ENCODE measurements around the gene SNX27.
"Not testable (repeated sequence)": the region's sequence is repeated elsewhere in the genome, so short reads cannot be mapped to it uniquely, and the experiment has no call there.

The SNX27 gene

DNA sequence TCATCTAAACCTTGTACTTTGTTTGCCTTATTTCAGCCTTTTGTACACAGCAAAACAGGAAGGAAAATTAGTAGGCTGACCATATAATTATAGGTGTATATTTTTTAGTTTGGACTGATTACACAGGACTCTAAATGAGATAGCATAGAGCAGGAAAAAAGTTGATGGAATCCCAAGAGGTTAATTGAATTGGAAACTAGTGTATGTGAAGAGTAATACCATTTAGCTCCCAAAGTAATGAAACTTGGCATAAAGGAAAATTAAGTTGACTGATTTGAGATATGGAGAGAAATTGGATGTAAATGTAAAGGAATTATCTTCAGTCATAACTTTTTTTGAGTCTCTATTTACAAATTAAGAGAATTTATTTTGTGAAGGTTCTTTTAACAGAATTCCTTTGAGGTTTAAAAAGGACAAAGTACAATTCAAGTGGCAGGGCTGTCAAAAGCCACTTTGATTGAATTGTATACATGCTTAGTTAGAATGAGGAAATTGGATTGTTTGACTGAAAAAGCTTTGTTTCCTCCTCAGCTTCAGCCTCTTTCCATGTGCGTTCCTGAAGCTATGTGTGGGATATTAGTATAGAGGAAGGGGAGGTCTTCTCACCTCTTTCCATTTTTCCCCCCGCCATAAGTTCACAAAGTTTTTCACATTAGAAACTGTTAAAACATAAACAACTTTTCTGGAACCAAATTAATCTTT, 26.4 kb downstream of the SNX27 start:
- DNase-seq = no peak

DNA sequence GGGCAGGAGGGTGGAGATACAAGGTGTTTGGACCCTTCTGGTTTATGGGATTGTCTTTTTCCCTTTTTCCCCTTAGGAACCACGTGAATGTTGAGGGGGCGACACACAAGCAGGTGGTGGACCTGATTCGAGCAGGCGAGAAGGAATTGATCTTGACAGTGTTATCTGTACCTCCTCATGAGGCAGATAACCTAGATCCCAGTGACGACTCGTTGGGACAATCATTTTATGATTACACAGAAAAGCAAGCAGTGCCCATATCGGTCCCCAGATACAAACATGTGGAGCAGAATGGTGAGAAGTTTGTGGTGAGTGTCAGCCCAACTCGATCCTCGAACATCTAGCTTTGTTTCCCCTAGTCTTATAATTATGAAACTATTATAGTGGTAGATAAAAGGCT, 27.0 kb downstream of the SNX27 start:
- DNase-seq = no peak

DNA sequence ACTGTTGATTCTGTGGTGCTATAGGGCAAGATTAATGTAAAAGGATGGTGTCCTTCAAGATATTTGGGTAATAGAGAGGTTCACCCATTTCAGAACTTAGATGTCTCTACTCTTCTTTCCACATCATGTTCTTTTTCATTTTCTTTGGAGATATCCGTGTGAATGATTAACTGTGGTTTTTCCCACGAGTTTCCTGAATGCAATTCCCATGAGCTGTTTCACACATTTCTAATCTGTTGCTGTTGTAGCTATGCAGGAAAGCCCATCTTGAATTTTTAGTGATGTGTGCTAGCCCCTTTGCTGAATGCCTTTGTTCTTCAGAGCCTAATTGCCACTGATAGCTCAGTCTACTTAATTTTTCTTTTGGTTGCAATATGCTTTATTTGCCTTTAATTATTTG, 27.6 kb downstream of the SNX27 start:
- no peak for DNase-seq

DNA sequence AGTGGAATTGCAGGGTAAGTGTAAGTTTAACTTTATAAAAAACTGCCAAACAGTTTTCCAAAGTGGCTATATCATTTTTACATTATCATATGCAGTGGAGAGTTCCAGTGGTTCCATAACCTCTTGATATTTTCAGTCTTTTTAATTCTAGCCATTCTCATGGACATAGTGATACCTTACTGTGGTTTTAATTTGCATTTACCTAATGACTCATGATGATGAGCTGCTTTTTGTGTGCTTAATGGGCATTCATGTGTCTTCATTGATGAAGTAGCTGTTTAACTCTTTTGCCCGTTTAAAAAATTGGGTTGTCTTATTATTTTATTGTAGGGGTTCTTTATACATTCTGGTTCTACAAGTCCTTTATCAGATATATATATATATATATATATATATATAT, 29.4 kb downstream of the SNX27 start:
- DNase-seq = no peak

- DNase-seq = not testable (repeated sequence)
Measured at GRCh38 chr1:151643085-151643484, 31.2 kb downstream of the SNX27 start.

GRCh38 chr1:151644001-151644400, 32.2 kb downstream of the SNX27 start:
- no peak for DNase-seq

- no peak for DNase-seq
Measured at GRCh38 chr1:151653397-151653796, 41.5 kb downstream of the SNX27 start.

DNA sequence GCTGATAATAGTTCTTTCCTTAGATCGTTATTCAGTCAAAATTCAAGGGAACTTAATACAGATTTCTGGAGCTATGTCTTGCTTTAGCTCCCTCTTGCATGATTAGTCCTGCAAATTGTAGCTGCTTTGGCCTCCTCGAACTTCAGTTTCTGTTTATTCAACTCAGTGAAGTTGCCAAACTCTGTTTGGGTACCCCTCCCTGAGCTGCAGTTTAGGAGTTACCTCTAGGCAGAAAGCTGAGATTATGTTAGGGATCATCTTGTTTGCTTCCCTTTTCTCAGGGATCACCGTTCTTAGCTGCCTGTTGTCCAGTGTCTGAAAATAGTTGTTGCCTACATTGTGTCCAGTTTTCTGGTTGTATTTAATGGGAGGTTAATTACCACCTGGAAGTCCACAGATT, 43.5 kb downstream of the SNX27 start:
- DNase-seq = no peak

GRCh38 chr1:151661751-151662150, 49.9 kb downstream of the SNX27 start:
- no peak for DNase-seq

DNA sequence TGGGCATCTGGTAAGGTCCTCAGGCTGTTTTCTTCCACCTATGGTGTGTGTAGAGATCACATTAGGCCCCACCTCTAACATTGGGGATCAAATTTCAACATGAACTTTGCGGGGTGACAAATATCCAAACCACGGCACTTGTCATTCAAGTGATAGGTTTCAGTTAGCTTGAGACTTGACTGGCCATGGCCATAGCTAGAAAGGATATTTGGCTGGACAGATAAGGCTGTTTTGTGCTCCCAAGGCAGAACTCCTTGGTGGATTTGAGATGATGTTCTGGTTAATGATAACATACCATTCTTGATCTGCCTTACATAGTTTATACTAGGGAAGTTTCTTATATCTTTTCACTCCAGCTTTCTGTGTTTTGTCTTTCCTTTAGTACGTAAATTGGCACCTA, 56.2 kb downstream of the SNX27 start:
- no peak for DNase-seq

DNA sequence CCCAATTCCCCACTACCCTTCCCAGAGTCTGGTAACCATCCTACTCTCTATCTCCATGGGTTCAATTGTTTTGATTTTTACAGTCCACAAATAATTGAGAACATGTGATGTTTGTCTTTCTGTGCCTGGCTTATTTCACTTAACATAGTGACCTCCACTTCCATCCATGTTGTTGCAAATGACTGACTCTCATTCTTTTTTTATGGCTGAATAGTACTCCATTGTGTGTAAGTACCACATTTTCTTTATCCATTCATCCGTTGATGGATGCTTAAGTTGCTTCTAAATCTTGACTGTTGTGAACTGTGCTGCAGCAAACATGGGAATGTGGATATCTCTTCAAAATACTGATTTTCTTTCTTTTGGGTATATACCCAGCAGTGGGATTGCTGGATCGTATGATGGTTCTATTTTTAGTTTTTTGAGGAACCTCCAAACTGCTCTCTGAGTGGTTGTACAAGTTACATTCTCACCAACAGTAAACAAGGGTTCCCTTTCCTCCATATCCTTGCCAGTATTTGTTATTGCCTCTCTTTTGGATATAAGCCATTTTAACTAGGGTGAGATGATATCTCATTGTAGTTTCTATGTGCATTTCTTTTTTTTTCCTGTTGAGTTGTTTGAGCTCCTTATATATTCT, 58.3 kb downstream of the SNX27 start:
- DNase-seq = not testable (repeated sequence)

DNA sequence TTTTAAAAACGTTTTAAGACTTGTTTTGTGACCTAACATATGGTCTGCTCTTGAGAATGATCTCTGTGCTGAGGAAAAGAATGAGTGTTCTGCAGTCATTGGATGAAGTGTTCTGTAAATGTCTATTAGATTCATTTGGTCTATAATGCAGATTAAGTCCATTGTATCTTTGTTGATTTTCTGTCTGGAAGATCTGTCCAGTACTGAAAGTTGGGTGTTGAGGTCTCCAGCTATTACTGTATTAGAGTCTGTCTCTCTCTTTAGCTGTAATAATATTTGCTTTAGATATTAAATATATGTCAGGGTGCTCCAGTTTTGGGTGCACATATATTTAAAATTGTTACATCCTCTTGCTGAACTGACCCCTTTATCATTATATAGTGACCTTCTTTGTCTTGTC, 61.6 kb downstream of the SNX27 start:
- DNase-seq = no peak

GRCh38 chr1:151680391-151680790, 68.5 kb downstream of the SNX27 start:
- DNase-seq = no peak

- DNase-seq = no peak
Measured at GRCh38 chr1:151680826-151681225, 69.0 kb downstream of the SNX27 start.

DNA sequence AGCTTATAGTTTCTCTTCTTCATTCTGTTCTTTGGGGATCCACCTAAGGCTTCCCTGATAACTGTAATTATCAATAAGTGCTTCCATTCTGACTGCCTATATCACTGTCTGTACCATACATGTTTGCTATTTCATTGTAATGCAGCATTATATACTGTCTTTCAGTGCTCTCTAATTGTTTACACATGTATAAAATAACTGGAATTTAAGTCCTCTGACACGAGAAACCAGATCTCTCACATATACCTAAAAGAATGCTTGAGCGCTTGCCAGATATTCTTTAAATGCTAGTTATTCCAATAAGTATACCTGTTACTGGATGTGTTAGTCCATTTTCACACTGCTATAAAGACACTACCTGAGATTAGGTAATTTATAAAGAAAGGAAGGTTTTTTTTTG, 70.1 kb downstream of the SNX27 start:
- DNase-seq = no peak

GRCh38 chr1:151682901-151683300, 71.1 kb downstream of the SNX27 start:
- not testable (repeated sequence) for DNase-seq

- no peak for DNase-seq
Measured at GRCh38 chr1:151684128-151684527, 72.3 kb downstream of the SNX27 start.

- no peak for DNase-seq
Measured at GRCh38 chr1:151686561-151686960, 74.7 kb downstream of the SNX27 start.

DNA sequence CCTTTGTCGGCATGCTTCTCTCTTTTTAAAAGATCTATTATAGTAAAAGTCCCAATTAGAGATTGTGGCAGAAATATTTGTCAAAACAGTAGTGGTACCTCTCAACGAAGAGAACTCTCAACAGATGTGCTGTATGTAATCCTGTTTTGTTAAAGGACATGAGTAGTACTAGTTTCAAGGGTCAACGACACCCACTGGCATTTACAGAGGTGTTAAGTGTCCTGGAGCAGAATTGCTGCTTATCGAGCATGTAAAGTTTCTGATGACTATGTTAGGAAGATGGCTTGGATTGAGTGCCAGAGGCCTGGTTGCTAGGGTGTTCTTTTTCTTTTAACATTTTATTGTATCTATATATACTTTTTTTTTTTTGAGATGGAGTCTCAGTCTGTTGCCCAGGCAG, 77.6 kb downstream of the SNX27 start:
- DNase-seq = no peak

DNA sequence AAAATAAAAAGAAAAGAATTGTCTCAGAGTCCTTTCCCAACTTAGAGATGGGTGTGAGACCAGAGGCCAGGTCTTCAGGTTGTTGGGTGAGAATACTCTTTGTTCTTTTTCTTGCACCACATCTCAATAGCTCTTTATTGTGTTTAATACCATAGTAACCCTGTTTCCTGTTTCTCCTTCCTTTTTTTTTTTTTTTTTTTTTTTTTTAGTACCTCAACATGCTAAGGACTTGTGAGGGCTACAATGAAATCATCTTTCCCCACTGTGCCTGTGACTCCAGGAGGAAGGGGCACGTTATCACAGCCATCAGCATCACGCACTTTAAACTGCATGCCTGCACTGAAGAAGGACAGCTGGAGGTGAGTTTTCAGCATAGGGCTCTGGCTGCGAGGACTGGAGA, 80.4 kb downstream of the SNX27 start:
- DNase-seq = no peak

DNA sequence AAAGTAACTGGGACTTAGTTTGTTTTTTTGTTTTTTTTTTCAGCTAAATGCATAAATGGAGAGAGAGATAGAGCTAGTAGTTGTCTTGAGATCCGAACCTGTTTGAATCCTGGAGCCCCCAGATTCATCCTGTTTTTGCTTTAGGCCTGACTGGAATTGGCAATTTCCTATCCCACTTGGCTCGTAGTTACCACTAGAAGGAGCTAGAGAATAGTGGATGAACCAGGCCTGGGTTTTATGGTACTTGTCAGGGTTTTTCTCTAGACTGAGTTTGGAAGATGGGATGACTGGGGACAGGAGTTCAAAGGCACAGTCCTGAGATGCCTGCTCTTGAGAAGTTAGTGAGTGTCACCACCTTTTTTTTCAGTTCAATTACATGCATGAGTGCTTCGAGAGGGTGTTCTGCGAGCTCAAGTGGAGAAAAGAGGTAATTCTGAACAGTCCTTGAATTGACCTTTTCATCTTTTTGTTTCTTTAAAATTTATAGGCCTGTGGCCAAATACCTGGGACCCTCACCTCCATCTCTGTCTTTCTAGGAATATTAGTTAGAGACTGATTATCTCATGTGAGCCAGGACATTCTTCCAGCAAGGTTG, 81.3 kb downstream of the SNX27 start:
- peak in 2 of 56 donors; percentile 8 to 27 for DNase-seq

- DNase-seq = no peak
Measured at GRCh38 chr1:151701515-151701914, 89.7 kb downstream of the SNX27 start.

DNA sequence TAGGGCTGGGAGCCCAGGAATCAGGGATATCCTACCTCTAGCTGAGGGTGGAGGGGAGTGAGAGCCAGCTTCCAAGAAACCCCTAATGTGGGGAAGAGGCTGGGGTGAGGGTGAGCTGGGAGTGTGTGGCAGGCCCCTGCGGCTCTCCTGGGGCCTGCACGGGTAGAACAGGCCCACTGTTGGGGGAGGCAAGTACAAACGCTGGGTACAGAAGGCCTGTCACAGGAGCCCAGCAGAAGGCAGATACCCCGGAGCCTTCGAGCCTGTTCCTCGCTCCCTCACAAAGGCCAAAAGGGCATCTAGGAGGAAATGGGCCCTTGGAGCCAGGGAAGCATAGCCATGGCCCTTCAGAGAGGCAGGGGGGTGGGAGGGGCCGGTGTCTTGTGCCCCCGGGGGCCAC, 91.1 kb downstream of the SNX27 start:
- no peak for DNase-seq

Measured in amygdala (tissue), 56 donors.